ENCODE data around the gene RHOB.
"Not testable (repeated sequence)": the region's sequence is repeated elsewhere in the genome, so short reads cannot be mapped to it uniquely, and the experiment has no call there.

The RHOB gene

GRCh38 chr2:20423359-20423758 is 23.5 kb upstream of the RHOB start:
- DNase-seq, result no peak

DNA sequence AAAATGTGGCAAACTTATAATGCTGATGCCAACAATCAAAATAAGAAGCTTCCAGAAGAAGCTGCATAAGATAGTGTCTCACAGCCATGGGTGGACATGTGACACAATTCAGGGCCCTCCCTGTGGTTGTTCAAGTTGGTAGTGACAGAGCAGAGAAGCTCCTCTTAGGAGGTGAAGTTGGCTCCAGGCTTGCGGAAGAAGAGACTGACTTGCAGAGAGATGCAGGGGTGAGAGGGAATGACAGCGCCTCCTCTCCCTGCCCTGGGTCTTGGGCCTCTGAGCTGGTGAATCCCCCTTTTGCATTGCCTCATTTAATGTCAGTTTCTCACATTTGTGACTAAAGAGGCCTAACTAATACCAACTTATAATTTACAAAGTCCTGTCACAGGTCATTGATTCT is 23.0 kb upstream of the RHOB start:
- DNase-seq, result no peak

DNA sequence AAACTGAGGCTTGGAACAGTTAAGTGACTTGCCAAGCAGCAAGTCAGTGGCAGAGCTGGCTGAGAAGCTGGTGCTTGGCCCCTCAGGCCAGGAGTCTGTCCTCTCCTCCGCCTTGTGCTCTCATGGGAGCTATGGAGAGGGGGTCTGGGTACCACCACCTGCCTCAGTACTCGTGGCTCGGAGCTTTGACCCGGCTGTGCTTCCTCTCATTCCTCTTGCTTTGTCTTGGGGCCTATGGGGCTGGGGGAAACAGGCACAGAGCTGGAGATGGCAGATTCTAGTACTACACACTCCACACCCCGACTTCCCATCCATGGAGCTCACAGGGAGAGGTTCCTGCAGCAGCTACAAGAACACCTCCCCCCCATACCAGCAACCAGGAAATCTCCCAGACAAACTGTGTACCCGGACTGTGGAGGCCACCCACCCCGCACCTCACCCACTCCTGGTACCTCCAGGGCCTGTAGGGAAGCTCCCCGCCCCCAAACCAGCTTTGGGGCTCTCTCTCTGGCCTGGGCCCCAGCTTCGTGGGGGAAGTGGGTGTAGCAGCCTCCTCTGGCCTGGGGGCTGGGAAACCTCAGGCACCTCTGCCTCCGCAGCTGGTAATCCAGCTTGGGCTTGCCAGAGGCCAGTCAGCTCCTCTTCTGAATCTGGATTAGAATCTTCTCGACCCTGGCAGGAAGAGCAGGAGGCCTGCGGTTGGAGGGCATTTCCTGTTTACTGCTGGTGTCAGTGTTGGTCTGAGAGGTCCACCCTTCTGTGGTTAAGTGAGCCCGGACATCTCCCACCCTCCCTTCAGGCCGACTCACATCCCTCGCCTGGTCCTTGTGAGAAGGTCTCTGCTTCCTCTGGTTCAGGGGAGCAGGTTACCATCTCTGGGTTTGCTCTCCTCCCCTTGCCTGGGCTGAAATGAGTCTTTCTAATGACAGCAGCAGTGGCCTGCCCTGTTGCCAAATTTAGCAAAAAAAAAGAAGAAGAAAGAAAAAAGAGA is 22.3 kb upstream of the RHOB start:
- DNase-seq, result no peak

DNA sequence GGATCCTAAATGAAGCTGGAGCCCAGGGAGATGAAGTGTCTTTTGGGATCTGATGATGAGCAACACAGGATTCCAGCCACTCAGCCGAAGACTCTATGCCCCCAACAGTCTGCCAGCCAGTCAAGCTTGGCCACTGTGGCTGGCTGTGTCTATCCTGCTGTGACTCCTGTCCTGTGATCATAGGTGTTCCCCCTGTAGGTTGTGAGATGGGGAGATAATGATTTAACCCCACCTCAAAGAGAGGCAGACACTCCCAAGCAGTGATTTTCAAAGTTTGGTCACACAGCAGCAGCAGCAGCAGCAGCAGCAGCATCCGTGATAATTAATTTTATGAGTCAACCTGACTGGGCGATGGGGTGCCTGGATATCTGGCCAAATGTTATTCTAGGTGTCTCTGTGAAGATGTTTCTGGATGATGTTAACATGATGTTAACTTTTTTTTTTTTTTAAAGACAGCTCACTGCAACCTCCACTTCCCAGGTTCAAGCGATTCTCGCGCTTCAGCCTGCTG is 21.4 kb upstream of the RHOB start:
- no peak for DNase-seq

- no peak for DNase-seq
Observed at GRCh38 chr2:20425884-20426283, 21.0 kb upstream of the RHOB start.

GRCh38 chr2:20427931-20428526 is 18.8 kb upstream of the RHOB start:
- DNase-seq, result no peak

DNA sequence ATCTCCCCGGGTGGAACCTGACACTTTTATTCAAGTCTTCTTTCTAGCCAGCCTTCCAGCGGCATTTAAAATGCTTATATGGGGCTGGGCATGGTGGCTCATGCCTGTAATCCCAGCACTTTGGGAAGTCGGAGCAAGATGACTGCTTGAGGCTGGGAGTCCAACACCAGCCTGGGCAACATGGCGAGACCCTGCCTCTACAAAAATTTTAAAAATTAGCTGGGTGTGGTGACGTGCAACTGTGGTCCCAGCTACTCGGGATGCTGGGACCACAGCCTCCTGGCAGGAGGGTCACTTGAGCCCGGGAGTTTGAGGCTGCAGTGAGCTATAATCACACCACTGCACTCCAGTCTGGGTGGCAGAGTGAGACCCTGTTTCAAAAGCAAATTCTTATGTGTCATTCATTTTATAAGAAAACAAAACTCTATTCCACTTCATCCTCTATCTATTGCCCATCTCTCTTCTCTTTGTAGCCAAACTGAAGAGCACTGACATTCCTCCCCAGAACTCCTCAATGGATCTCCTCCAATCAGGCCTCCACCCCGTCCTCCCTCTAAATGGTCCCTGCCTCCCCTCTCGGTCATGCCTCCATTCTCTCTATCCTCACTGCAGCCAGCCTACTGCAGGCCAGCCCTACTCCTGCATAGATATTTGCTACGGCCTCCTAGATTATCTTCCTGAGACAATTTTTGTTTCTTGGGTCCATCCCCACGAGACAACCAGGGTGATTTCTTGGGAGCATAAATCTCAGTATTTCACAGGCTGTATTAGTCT is 18.0 kb upstream of the RHOB start:
- DNase-seq, result no peak

DNA sequence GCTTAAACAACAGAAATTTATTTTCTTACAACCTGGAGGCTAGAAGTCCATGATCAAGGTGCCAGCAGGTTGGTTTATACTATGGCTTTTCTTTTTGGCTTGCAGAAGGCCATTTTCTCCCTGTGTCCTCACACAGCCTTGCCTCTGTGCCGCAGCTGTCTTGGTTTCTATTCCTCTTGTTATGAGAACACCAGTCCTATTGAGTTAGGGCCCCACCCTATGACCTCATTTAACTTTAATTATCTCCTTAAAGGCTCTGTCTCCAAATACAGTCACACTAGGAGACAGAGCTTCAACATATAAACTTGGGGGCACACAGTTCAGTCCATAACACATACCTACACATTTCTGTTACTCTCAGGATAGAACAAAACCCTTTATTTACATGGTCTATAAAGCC is 17.3 kb upstream of the RHOB start:
- no peak for DNase-seq

- DNase-seq, result no peak
Observed at GRCh38 chr2:20430035-20430434, 16.8 kb upstream of the RHOB start.

GRCh38 chr2:20430461-20431300 is 16.2 kb upstream of the RHOB start:
- no peak for DNase-seq

DNA sequence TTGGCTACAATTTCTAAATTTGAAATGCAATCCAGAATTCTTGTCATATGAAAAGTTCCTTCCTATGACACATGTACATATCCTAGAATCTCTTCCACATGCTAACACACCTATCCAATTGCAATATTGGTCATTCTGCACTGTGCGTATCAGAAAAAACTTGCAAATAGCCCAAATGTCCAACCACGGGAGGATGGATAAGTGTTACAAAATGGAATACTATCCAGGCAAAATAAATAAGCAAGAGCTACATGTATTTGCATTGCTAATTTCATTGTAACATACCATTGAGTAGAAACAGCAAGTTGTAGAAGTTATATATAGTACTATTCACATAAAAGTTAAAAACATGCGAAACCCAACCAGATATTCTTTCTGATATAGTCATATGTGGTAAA is 15.6 kb upstream of the RHOB start:
- DNase-seq, result no peak

- DNase-seq, result no peak
Observed at GRCh38 chr2:20431772-20432171, 15.1 kb upstream of the RHOB start.

DNA sequence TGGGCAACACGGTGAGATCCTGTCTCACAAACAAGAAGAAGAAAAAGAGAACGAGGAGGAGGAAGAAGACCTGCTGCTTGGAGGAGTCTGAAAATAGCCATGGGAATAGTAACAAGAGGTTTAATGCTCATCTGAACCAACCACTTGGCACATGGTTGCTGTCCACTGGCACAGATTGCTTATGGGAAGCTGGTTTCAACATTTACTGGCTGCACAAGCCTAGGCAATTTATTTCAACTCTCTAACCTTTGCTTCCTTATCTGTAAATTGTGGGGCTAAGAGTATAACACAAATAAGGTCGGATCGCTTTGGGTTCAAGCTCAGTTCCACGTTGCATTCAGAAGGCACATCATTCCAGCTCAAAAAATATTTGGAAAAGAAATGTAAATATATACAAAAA is 14.2 kb upstream of the RHOB start:
- no peak for DNase-seq

DNA sequence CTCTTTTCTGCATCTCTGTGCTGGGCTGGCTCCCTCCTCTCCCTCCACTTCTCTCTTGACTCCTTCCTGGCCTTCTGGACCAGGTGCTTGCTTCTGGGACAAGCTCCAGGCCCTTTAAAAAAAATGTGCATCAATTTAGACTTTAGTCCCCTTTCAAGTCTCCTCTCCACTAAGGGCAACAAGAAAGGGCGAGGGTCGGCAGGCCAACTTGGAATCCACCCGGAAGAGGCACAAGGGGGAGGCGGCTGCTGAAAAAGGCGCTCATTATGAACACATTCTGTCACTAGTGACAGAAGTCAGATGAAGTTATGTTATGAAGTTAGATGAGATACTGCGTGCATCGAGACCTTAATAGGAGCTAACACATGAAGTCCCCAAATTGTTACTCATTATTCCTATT is 13.6 kb upstream of the RHOB start:
- no peak for DNase-seq

DNA sequence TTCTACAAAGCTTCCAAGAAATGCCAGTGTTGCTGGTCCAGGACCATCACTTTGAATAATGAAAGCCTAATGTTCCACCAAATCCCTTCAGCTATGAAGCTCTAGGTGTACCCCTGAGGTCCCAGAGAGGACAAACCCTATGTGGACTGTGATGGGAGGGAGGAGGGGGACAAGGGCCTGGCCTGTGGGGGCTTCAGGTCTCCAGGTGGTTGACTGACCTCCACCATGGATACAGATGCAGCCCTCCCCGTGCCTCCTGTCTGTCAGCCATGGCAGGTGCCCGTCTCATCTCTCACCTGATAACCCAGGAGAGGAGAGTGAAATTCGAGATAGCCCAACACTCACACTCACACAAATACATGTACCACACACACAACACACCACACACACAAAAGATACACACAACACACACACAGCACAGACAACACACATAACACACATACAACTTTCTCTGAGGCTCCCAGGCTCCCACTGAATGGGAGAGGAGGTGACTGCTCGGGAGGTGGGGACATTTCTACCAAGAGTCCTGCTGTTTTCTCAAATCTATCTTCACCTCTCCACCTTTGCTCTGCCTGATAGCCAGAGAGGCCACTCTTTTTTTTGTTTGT is 12.8 kb upstream of the RHOB start:
- DNase-seq, result no peak

GRCh38 chr2:20434588-20435294 is 12.1 kb upstream of the RHOB start:
- DNase-seq, result no peak

GRCh38 chr2:20435456-20435855 is 11.4 kb upstream of the RHOB start:
- DNase-seq, result not testable (repeated sequence)

GRCh38 chr2:20436716-20437470 is 10.0 kb upstream of the RHOB start:
- no peak for DNase-seq

GRCh38 chr2:20438334-20439192 is 8.3 kb upstream of the RHOB start:
- DNase-seq, result no peak

DNA sequence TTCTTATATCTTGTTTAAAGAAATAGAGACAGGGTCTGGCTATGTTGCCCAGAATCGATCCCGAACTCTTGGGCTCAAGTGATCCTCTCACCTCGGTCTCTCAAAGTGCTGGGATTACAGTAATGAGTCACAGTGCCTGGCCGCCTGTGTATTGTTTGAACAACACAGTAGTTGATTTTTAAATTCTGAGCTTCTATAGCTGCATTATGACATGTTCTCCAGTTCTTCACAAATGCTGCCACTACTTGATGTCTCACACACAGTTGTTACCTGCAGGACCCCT is 7.7 kb upstream of the RHOB start:
- no peak for DNase-seq

Data from activated CD4-positive, CD25-positive, alpha-beta regulatory T cell (primary cell).